ENCODE results near the gene EMC1.
"Not testable (repeated sequence)": the region's sequence is repeated elsewhere in the genome, so short reads cannot be mapped to it uniquely, and the experiment has no call there.

EMC1 gene

DNA sequence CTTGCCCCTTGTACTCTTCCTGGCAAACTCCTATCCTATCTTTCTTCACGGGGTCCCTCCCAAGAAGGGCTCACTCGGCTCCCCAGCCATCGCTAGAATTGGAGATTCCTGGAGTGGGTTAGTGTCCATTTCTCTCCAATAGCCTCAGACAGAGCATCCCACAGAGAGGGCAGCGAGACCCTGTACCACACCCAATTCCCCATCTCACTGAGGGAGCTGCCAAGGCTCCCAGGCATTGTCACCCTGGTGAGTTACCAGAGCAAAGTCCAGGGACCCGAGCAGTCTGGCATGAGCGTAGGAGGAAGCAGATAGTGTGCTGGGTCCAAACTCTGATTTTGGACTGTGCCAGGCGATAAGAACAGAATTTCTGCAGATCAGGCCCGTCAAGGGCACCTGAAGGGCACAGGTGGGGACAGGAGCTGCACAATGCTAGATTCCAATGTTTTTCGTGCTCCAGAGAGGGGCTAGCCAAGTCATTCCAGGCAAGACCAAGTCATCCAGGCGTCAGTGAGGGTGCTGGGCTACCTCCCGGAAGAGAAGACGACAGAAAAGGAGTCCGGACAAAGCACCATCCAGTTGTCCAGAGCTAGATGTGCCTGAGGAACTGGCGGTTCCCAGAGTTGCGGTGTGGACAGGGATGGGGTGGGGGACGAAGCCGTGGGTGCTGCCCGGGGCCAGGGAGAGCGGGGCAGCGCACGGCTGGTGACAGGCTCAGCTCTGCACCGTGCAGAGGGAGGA lies 22.0 kb upstream of the EMC1 start:
- H3F3A ChIP-seq (ENCODE audit: control insufficient read depth, insufficient read depth) = no peaks in the 10 kb centered on the region
- H3K27ac ChIP-seq (ENCODE audit: low read depth, low read length) = no peak overlapping the region
- no peak overlapping the region for H3K4me2 ChIP-seq (ENCODE audit: low read length)
- no peaks in the 10 kb centered on the region for H3K36me3 ChIP-seq (ENCODE audit: control insufficient read depth, low read length)
- no peaks in the 10 kb centered on the region for H4K20me1 ChIP-seq (ENCODE audit: control insufficient read depth, insufficient read depth, low read depth, low read length)
- no peak overlapping the region for H3K4me3 ChIP-seq (ENCODE audit: low read length)
- H3K27me3 ChIP-seq (ENCODE audit: control insufficient read depth, low read length) = no peaks in the 10 kb centered on the region
- no peaks in the 10 kb centered on the region for H3K79me2 ChIP-seq (ENCODE audit: control insufficient read depth, low read length)
- TF ChIP-seq EZH2phosphoT487 (IDR thresholded peaks at IDR 0.05; ENCODE audit: borderline replicate concordance, low read length) = no peak
- TF ChIP-seq, protein P1, sequence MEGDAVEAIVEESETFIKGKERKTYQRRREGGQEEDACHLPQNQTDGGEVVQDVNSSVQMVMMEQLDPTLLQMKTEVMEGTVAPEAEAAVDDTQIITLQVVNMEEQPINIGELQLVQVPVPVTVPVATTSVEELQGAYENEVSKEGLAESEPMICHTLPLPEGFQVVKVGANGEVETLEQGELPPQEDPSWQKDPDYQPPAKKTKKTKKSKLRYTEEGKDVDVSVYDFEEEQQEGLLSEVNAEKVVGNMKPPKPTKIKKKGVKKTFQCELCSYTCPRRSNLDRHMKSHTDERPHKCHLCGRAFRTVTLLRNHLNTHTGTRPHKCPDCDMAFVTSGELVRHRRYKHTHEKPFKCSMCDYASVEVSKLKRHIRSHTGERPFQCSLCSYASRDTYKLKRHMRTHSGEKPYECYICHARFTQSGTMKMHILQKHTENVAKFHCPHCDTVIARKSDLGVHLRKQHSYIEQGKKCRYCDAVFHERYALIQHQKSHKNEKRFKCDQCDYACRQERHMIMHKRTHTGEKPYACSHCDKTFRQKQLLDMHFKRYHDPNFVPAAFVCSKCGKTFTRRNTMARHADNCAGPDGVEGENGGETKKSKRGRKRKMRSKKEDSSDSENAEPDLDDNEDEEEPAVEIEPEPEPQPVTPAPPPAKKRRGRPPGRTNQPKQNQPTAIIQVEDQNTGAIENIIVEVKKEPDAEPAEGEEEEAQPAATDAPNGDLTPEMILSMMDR (IDR thresholded peaks at IDR 0.05; ENCODE audit: low read depth, low read length, poor library complexity, severe bottlenecking) = no peak
- no peaks in the 10 kb centered on the region for H3K9me2 ChIP-seq (replicated peaks; ENCODE audit: control insufficient read depth, low read length)
- H3K9me3 ChIP-seq (ENCODE audit: control insufficient read depth, insufficient read depth, low read length) = peaks cover 5% of the 10 kb centered on the region; the same call in 1 of the 2 replicates
- no peaks in the 10 kb centered on the region for H3K4me1 ChIP-seq (ENCODE audit: control insufficient read depth, low read length)

- no peaks in the 10 kb centered on the region for H3K27me3 ChIP-seq (ENCODE audit: control insufficient read depth, low read length)
- H3K9me3 ChIP-seq (ENCODE audit: control insufficient read depth, insufficient read depth, low read length) = peaks cover 5% of the 10 kb centered on the region; the same call in 1 of the 2 replicates
- no peaks in the 10 kb centered on the region for H3K4me1 ChIP-seq (ENCODE audit: control insufficient read depth, low read length)
- no peaks in the 10 kb centered on the region for H3K79me2 ChIP-seq (ENCODE audit: control insufficient read depth, low read length)
- H3F3A ChIP-seq (ENCODE audit: control insufficient read depth, insufficient read depth) = no peaks in the 10 kb centered on the region
- H4K20me1 ChIP-seq (ENCODE audit: control insufficient read depth, insufficient read depth, low read depth, low read length) = no peaks in the 10 kb centered on the region
- TF ChIP-seq, protein P1 (IDR thresholded peaks at IDR 0.05; ENCODE audit: low read depth, low read length, poor library complexity, severe bottlenecking) = no peak
- no peak for TF ChIP-seq EZH2phosphoT487 (IDR thresholded peaks at IDR 0.05; ENCODE audit: borderline replicate concordance, low read length)
- H3K9me2 ChIP-seq (replicated peaks; ENCODE audit: control insufficient read depth, low read length) = no peaks in the 10 kb centered on the region
- H3K36me3 ChIP-seq (ENCODE audit: control insufficient read depth, low read length) = no peaks in the 10 kb centered on the region
- no peak overlapping the region for H3K4me2 ChIP-seq (ENCODE audit: low read length)
- H3K27ac ChIP-seq (ENCODE audit: low read depth, low read length) = no peak overlapping the region
- H3K4me3 ChIP-seq (ENCODE audit: low read length) = no peak overlapping the region
Measured at GRCh38 chr1:19272064-19272463, 20.7 kb upstream of the EMC1 start.

- H3K27me3 ChIP-seq (ENCODE audit: control insufficient read depth, low read length); H3K9me3 ChIP-seq (ENCODE audit: control insufficient read depth, insufficient read depth, low read length); H3F3A ChIP-seq (ENCODE audit: control insufficient read depth, insufficient read depth); H3K36me3 ChIP-seq (ENCODE audit: control insufficient read depth, low read length); H3K4me1 ChIP-seq (ENCODE audit: control insufficient read depth, low read length); H3K4me2 ChIP-seq (ENCODE audit: low read length); H3K79me2 ChIP-seq (ENCODE audit: control insufficient read depth, low read length); H3K4me3 ChIP-seq (ENCODE audit: low read length); H4K20me1 ChIP-seq (ENCODE audit: control insufficient read depth, insufficient read depth, low read depth, low read length); H3K9me2 ChIP-seq (replicated peaks; ENCODE audit: control insufficient read depth, low read length); H3K27ac ChIP-seq (ENCODE audit: low read depth, low read length): not testable (repeated sequence)
Measured at GRCh38 chr1:19270343-19270730, 19.0 kb upstream of the EMC1 start.

DNA sequence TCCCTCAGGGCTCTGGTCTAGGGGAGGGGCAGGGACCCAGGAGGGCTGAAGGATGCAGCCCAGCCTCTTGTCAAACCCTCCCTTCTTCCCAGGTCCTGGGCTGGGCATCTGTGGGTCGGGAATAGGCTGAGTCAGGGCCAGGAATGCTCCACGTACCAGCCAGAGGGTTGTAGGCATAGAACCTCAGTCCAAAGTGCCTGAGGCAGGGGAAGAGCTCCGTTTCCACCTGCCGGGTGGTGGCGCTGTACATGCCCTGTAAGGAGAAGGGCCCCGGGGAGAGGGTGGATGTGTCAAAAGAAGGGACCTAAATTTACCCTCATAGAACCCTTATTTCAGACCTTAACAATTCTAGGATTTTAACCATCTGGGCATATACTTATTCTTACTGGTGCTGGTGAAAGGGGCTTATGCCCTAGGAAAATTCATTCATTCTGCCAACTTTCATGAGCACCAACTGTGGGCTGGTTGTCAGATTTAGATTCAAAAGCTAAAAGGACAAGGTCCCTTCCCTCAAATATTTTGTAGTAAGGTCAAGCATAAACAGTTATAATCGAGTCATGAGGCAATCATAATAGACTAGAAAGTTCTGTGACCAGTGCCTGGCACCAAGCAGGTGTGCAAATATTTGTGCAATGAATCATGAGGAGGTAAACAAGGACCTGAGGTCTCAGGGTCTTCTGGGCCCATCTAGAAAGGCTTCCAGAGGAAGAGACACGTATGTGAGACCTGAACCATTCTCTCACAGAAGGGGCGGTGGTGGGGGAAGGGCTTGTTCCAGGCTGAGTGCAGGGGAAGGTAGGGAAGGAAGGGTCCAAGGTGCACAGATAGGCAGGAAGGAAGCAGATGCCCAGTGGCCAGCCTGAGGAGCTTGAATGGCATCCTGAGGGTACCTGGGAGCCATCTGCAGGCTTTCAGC lies 18.4 kb upstream of the EMC1 start:
- not testable (repeated sequence) for H3K4me3 ChIP-seq (ENCODE audit: low read length); H3K79me2 ChIP-seq (ENCODE audit: control insufficient read depth, low read length); H3K36me3 ChIP-seq (ENCODE audit: control insufficient read depth, low read length); H3K4me2 ChIP-seq (ENCODE audit: low read length); H3K27me3 ChIP-seq (ENCODE audit: control insufficient read depth, low read length); H3K9me3 ChIP-seq (ENCODE audit: control insufficient read depth, insufficient read depth, low read length); H3K27ac ChIP-seq (ENCODE audit: low read depth, low read length); H3K9me2 ChIP-seq (replicated peaks; ENCODE audit: control insufficient read depth, low read length); H3K4me1 ChIP-seq (ENCODE audit: control insufficient read depth, low read length); H4K20me1 ChIP-seq (ENCODE audit: control insufficient read depth, insufficient read depth, low read depth, low read length); H3F3A ChIP-seq (ENCODE audit: control insufficient read depth, insufficient read depth)

Data from DOHH2 (cell line).